Measurements from ENCODE around the gene ACTL7A.

DNA sequence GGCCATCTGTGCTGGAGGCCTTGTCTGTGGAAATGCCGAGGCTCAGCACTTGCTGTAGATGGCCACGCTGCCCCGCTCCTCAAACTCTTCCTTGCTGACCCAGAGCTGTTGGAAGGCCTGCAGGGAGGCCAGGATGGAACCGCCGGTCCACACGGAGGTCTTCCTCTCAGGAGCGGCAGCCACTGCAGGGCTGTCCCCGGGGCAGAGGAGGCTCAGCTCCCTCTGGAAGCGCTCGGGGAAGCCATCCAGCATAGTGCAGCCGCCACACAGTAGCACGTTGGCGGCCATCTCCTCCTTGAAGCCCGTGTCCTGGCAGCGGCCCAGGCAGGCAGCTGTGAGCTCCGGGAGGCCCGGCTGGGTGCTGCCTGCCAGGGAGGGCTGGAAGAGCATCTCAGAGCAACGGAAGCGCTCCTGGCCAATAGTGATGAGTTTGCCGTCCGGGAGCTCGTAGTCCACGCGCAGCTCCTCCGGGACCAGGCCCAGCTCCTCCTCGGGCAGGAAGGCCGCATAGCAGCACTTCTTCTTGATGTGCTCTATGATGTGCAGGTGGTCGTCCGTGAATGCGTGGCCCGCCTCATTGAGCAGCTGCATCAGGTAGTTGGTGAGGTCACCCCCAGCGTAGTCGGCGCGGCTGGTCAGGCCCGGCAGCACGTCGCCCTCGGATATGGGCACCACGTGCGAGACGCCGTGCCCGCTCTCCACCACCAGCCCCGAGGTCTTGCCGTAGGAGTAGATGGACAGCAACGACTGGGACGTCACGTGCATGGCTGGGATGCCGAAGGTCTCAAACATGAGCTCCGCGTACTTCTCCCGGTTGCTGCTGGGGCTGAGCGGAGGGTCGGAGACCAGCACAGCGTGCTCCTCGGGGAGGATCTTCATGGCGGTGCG lies 7.2 kb upstream of the ACTL7A start:
- TF ChIP-seq, protein P1, sequence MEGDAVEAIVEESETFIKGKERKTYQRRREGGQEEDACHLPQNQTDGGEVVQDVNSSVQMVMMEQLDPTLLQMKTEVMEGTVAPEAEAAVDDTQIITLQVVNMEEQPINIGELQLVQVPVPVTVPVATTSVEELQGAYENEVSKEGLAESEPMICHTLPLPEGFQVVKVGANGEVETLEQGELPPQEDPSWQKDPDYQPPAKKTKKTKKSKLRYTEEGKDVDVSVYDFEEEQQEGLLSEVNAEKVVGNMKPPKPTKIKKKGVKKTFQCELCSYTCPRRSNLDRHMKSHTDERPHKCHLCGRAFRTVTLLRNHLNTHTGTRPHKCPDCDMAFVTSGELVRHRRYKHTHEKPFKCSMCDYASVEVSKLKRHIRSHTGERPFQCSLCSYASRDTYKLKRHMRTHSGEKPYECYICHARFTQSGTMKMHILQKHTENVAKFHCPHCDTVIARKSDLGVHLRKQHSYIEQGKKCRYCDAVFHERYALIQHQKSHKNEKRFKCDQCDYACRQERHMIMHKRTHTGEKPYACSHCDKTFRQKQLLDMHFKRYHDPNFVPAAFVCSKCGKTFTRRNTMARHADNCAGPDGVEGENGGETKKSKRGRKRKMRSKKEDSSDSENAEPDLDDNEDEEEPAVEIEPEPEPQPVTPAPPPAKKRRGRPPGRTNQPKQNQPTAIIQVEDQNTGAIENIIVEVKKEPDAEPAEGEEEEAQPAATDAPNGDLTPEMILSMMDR (IDR thresholded peaks at IDR 0.05), result no peak
- no peak for TF ChIP-seq POLR2A (IDR thresholded peaks at IDR 0.05)
